HAP-1 (cell line): Measurements from ENCODE around the gene ATP5F1E.
"Not testable (repeated sequence)": the region's sequence is repeated elsewhere in the genome, so short reads cannot be mapped to it uniquely, and the experiment has no call there.

Experiments
- DNase-seq, 2 experiments: peaks; one replicate each; pipeline ENCODE4 v3.0.0-alpha.2; 2016 to 2020; ENCODE audit warnings: low spot score in 2 of 2
- H3K27me3 ChIP-seq: fragments of 250-450 bp; sonication (Bioruptor Pico); 2 replicates; pipeline ENCODE4 v1.5.1; 2020; ENCODE audit warnings: low read depth, mild to moderate bottlenecking, moderate library complexity
- H3K36me3 ChIP-seq: fragments of 250-450 bp; sonication (Bioruptor Pico); replicated peaks from 2 replicates; pipeline ENCODE4 v1.5.1; 2020; ENCODE audit warnings: mild to moderate bottlenecking
- H3K4me1 ChIP-seq: fragments of 250-450 bp; sonication (Bioruptor Pico); 2 replicates; pipeline ENCODE4 v1.5.1; 2020; ENCODE audit warnings: mild to moderate bottlenecking
- H3K4me3 ChIP-seq: fragments of 250-450 bp; sonication (Bioruptor Pico); 2 replicates; pipeline ENCODE4 v1.5.1; 2020; ENCODE audit warnings: mild to moderate bottlenecking, moderate library complexity
- H3K9me3 ChIP-seq: fragments of 250-450 bp; sonication (Bioruptor Pico); 2 replicates; pipeline ENCODE4 v1.5.1; 2020; ENCODE audit warnings: mild to moderate bottlenecking, moderate library complexity
- in situ Hi-C: fragments of 300-500 bp; cut with MboI; formaldehyde crosslinking; loops from 3 replicates; pipeline ENCODE4 v1.14.3; 2020; ENCODE audit warnings: low sequenced_read_pairs, inconsistent platforms, mixed read lengths

Gene ATP5F1E

DNA sequence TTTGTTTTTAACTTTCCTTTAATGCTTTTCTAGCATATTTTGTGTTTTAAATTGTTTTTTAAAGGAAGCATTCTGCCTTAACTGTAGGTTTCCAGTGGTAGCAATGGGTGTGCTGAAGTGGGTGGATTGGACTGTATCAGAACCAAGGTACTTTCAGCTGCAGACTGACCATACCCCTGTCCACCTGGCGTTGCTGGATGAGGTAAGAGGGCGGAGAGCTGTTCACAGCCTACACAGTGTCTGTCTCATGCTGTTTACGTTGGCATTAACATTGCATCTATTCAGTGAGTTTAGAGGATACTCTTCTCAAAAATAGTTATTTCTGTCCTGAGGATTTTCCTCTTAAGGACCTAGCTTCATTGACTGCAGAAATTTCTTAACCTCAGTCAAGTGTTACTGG lies 39.2 kb downstream of the ATP5F1E start:
- DNase-seq: no peak
- Histone ChIP-seq H3K36me3 (peaks cover 98% of the 10 kb centered on the region), H3K9me3 (no peaks in the 10 kb centered on the region), H3K4me3 (no peak overlapping the region), H3K4me1 (no peaks in the 10 kb centered on the region), H3K27me3 (no peaks in the 10 kb centered on the region)
- in situ Hi-C loops: no loop called here

DNA sequence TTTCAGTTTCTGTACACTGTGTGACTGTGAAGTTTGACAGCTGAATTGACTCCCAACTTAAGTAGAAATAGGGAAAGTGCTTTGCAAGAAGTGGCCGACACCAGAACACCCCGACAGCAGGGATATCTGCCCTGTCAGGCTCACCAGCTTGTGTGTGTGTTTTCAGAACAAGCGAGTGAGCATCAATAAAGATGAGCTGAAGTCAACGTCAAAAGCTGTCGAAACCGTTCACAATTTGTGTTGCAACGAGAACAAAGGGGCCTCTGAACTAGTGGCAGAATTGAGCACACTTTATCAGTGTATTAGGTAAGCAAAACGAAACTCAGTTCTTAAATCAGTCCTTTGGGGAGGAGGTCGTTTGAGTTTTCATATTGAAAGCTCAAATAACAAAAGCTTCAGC lies 40.4 kb downstream of the ATP5F1E start:
- Histone ChIP-seq H3K9me3 (no peaks in the 10 kb centered on the region), H3K36me3 (peaks cover 98% of the 10 kb centered on the region), H3K4me3 (no peak overlapping the region), H3K27me3 (no peaks in the 10 kb centered on the region), H3K4me1 (no peaks in the 10 kb centered on the region)
- in situ Hi-C loops: no loop called here
- DNase-seq: peak in 1 of 2 experiments; percentile 1

GRCh38 chr20:58990651-58991445 lies 41.3 kb downstream of the ATP5F1E start:
- DNase-seq: no peak
- H3K36me3 ChIP-seq: peaks cover 93% of the 10 kb centered on the region
- H3K4me1 ChIP-seq: no peaks in the 10 kb centered on the region
- in situ Hi-C loops: no loop called here
- no peaks in the 10 kb centered on the region for H3K9me3 ChIP-seq
- H3K4me3 ChIP-seq: no peak overlapping the region
- no peaks in the 10 kb centered on the region for H3K27me3 ChIP-seq

- peaks cover 81% of the 10 kb centered on the region for H3K36me3 ChIP-seq
- H3K9me3 ChIP-seq: no peaks in the 10 kb centered on the region
- no peaks in the 10 kb centered on the region for H3K27me3 ChIP-seq
- DNase-seq: no peak
- in situ Hi-C loops: loop anchor here (10.0 kb wide), 1 partner anchor 84 kb away; no protein-coding TSS in a partner anchor
- H3K4me3 ChIP-seq: no peak overlapping the region
- H3K4me1 ChIP-seq: no peaks in the 10 kb centered on the region
Observed at GRCh38 chr20:58989196-58989595, 42.9 kb downstream of the ATP5F1E start.

DNA sequence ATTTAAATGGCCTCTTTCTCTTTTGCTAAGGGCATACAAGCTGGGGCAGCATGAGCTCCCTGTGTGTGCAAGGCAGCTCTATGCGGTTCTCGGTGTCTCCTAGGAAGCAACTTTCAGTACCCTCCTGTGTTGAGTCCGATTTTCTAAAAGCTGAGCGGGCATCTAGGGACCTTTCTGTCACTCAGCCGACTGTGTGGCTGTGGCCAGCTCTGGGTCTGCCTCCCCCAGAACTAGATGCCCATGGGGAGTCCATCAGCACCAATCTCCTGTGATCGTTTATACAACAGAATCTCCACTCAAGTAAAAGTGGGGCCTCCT lies 43.6 kb downstream of the ATP5F1E start:
- in situ Hi-C loops: loop anchor here (10.0 kb wide), 1 partner anchor 84 kb away; no protein-coding TSS in a partner anchor
- H3K4me3 ChIP-seq: no peak overlapping the region
- H3K9me3 ChIP-seq: no peaks in the 10 kb centered on the region
- H3K36me3 ChIP-seq: peaks cover 74% of the 10 kb centered on the region
- DNase-seq: no peak
- no peaks in the 10 kb centered on the region for H3K27me3 ChIP-seq
- no peaks in the 10 kb centered on the region; the same call in 1 of the 2 replicates for H3K4me1 ChIP-seq

DNA sequence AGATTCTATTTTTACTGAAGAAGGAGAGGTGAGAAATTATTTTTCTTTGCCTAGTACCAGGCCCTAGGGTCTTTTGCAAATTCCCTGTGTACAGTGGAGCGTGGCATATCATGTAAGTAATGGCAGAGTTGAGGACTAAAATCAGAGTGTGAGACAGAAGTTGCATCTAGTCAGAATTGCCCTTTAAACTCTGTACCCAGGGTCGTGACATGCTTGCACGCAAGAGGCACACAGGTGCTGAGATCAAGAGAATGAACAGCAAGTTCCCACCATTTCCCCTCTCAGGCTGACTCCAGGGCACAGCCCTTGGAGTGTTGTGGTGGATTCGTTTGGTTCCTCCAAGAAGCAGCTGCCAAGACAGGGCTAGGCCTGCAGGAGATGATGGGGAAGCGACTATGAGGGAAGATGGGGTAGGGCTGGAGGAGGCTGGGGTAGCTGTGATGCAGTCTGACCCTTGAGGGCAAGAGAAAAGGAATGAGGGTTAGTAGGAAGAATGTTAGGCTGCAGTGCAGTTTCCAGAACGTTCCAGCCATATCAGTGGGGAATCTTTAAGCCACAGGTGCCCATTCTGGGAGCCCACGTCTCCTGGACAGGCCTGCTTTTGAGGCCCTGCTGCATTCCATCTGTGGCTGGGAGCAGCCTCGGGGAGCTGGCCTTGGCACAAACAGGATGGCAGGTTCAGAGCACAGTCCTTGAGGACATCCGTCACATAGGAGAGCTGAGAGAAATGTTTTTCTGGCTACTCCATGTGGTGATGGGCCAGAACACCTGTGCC lies 44.2 kb downstream of the ATP5F1E start:
- H3K4me1 ChIP-seq: no peaks in the 10 kb centered on the region; the same call in 1 of the 2 replicates
- H3K36me3 ChIP-seq: peaks cover 68% of the 10 kb centered on the region
- no peaks in the 10 kb centered on the region for H3K9me3 ChIP-seq
- no peak overlapping the region for H3K4me3 ChIP-seq
- DNase-seq: no peak
- in situ Hi-C loops: loop anchor here (10.0 kb wide), 1 partner anchor 83 kb away; no protein-coding TSS in a partner anchor
- no peaks in the 10 kb centered on the region for H3K27me3 ChIP-seq

GRCh38 chr20:58986968-58987517 lies 45.1 kb downstream of the ATP5F1E start:
- H3K36me3 ChIP-seq: peaks cover 59% of the 10 kb centered on the region
- H3K4me3 ChIP-seq: no peak overlapping the region
- no peak for DNase-seq
- peaks cover 6% of the 10 kb centered on the region for H3K4me1 ChIP-seq
- no peaks in the 10 kb centered on the region for H3K9me3 ChIP-seq
- in situ Hi-C loops: loop anchor here (10.0 kb wide), 1 partner anchor 82 kb away; no protein-coding TSS in a partner anchor
- H3K27me3 ChIP-seq: no peaks in the 10 kb centered on the region

GRCh38 chr20:58986286-58986967 lies 45.7 kb downstream of the ATP5F1E start:
- peaks cover 53% of the 10 kb centered on the region for H3K36me3 ChIP-seq
- H3K4me3 ChIP-seq: no peak overlapping the region
- no peaks in the 10 kb centered on the region for H3K9me3 ChIP-seq
- H3K4me1 ChIP-seq: peaks cover 6% of the 10 kb centered on the region
- DNase-seq: no peak
- no peaks in the 10 kb centered on the region for H3K27me3 ChIP-seq
- in situ Hi-C loops: loop anchor here (10.0 kb wide), 1 partner anchor 82 kb away; no protein-coding TSS in a partner anchor

DNA sequence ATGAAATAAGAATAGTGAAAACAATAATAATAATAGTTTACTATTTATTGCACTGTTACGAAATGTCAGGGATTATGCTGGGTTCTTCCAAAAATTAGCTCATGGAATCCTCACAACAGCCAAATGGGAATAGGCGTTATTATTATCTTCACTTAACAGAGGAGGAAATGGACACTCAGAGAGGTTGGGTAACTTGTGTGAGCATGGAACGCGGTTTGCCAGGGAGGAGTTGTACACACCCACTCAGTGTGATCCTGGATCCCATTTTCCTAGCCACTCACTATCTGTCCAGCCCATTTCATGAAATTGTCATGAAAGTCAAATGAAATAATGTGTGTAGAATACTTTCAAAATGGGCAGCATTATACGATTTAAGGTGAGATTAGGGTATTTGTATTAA lies 46.5 kb downstream of the ATP5F1E start:
- DNase-seq: no peak
- H3K36me3 ChIP-seq: peaks cover 45% of the 10 kb centered on the region
- no peaks in the 10 kb centered on the region for H3K27me3 ChIP-seq
- no peaks in the 10 kb centered on the region for H3K9me3 ChIP-seq
- in situ Hi-C loops: loop anchor here (10.0 kb wide), 1 partner anchor 81 kb away; no protein-coding TSS in a partner anchor
- H3K4me1 ChIP-seq: peaks cover 6% of the 10 kb centered on the region
- H3K4me3 ChIP-seq: no peak overlapping the region

DNA sequence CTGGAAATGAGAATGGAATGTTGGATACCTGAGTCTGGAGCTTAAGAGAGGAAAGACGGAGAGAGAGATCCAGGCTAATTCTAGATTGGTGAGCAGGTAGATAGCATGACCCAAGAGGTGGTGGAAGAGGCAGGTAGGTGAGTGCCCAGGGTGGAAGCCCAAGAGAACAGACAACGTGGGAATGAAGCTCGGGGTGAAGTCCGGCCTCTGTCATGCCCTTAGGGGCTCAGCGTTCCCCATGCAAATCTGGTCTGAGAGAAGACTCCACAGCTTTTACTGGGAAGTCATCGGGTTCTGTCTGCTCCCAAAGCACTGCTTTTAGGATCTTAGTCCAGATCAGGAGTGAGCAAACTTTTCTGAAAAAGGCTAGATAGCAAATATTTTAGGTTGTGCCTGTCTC lies 47.4 kb downstream of the ATP5F1E start:
- no peak overlapping the region for H3K4me3 ChIP-seq

GRCh38 chr20:58983115-58983468 lies 49.0 kb downstream of the ATP5F1E start:
- not testable (repeated sequence) for H3K4me3 ChIP-seq, DNase-seq, H3K27me3 ChIP-seq, H3K4me1 ChIP-seq, H3K9me3 ChIP-seq
- H3K36me3 ChIP-seq: peaks cover 20% of the 10 kb centered on the region
- in situ Hi-C loops: loop anchor here (10.0 kb wide), 1 partner anchor 78 kb away; no protein-coding TSS in a partner anchor

More for the DNA sequence above, 47.4 kb downstream of the ATP5F1E start:
- Histone ChIP-seq H3K4me1 (peaks cover 6% of the 10 kb centered on the region), H3K27me3 (no peaks in the 10 kb centered on the region), H3K9me3 (no peaks in the 10 kb centered on the region), H3K36me3 (peaks cover 36% of the 10 kb centered on the region)
- in situ Hi-C loops: loop anchor here (10.0 kb wide), 1 partner anchor 80 kb away; no protein-coding TSS in a partner anchor
- DNase-seq: no peak

GRCh38 chr20:58982406-58983114 lies 49.6 kb downstream of the ATP5F1E start:
- no peaks in the 10 kb centered on the region for H3K27me3 ChIP-seq
- in situ Hi-C loops: loop anchor here (10.0 kb wide), 1 partner anchor 78 kb away; no protein-coding TSS in a partner anchor
- no peaks in the 10 kb centered on the region for H3K9me3 ChIP-seq
- peak overlapping the region; percentile 65 for H3K4me3 ChIP-seq
- H3K4me1 ChIP-seq: peaks cover 6% of the 10 kb centered on the region
- DNase-seq: no peak
- peaks cover 14% of the 10 kb centered on the region for H3K36me3 ChIP-seq
